AG08395 (cell line): Measurements from ENCODE around the gene CAPZA2.
"Not testable (repeated sequence)": the region's sequence is repeated elsewhere in the genome, so short reads cannot be mapped to it uniquely, and the experiment has no call there.

ENCODE experiments used
- DNase-seq: peaks from one replicate; pipeline ENCODE4 v3.0.0; 2012; ENCODE audit warnings: mixed read lengths, low spot score

The CAPZA2 gene

DNA sequence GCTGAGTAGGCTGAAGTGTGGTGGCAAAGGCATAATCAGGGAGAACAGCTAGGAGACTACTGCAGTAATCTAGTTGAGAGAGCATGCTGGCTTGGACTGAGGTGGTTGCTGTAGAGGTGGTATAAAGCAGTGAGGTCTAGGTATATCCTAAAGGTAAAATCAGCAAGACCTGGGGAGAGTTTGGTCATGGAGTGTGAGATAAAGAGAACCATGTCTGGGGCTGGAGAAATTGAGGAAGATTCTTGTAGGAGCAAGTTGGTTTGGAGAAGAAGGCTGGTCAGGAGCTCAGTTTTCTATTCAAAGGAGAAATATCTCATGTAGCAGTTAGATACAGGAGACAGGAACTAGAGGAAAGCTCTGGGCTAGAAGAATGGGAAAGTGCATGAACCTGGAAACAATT lies 58.0 kb downstream of the CAPZA2 start:
- no peak for DNase-seq

DNA sequence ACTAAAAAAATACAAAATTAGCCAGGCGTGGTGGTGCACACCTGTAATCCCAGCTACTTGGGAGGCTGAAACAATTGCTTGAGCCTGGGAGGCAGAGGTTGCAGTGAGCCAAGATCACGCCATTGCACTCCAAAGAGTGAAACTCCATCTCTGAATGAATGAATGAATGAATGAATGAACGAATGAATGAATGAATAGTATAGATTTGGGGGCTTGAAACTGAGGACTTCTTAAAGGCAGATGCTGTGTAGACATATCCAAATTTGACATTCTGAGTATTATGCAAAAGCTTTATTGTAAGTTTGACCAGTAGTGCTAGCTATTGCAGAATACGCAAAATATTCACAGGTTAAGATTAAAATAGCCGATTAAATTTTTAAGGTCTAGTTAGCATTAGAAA lies 60.2 kb downstream of the CAPZA2 start:
- no peak for DNase-seq

GRCh38 chr7:116924741-116925140 lies 62.4 kb downstream of the CAPZA2 start:
- DNase-seq: no peak

GRCh38 chr7:116929021-116929420 lies 66.6 kb downstream of the CAPZA2 start:
- DNase-seq: no peak

DNA sequence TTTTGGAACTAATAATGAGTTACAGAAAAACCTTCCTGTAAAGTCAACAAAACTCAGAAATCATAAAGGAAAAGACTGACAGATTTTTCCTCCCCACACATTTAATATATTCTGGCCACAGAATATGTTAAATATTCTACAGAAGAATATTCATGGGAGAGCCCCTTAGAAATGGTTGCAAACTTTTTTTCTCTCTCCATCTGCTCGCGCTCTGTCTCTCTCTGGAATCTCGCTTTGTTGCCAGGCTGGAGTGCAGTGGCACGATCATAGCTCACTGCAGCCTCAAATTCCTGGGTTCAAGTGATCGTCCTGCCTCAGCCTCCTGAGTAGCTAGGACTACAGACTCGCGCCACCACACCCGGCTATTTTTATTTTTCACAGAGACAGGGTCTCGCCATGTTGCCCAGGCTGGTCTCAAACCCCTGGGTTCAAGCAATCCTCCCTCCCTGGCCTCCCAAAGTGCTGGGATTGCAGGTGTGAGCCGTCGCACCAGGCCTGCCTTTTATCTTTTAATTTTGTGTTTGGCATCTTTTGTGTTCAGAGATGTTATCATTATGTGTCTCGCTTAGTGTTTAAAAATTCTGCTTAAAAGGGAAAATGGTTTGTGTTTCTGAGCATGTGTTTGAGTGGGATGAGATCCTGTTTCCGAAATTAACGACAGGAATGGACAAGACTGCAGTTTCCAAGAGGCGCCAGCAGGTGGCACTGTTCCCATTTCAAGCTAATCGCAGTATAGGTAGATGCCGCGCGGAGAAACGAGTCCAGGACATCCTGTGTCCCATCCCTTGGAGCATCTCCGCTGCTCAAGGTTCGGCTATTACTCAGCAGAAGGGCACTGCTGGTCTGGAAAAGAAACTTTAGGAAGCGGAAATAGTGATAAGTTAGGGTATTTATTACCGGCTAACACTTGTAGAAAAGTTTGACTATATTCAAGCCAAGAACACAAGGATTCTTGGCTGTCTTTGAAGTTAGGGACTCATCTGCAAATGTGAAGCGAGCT lies 67.8 kb downstream of the CAPZA2 start:
- DNase-seq: peak; percentile 82

- DNase-seq: no peak
These were observed 70.2 kb downstream of the CAPZA2 start for GRCh38 chr7:116932566-116932965.

DNA sequence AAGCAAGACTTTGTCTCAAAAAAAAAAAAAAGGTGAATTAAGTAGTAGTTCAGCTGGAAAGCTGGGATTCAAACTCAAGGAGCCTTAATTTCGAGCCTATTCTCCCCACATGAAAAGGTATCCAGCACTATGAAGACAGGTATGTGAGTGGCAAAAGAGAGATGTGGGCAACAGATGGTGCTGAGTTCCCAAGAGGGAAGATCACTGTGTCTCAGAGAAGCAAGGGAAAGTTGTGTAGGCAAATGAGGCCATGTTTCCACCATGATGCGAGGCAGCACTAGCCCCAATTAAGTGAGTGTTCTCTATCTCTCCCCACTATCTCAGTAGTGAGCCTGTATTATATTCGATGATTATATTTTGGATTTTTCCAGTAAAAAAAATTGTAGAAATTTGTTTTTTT lies 71.1 kb downstream of the CAPZA2 start:
- no peak for DNase-seq

DNA sequence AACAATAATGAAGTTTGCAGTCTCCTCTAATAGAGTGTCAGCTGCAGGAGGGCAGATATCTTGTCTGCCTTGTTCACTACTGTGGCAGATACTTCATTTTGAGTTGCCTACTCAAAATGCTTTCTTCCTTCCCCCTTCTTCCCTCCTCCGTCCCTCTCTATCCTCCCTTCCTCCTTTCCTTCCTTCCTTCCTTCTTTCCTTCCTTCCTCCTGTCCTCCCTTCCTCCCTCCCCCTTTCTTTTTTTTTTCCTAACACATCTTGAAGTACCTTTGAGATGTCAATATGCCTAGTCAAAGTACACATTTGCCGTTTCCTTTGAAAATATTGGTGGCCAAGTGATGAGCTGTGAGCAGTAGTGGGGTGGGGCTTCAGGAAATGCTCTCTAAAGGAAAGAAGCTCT lies 72.2 kb downstream of the CAPZA2 start:
- DNase-seq: no peak

DNA sequence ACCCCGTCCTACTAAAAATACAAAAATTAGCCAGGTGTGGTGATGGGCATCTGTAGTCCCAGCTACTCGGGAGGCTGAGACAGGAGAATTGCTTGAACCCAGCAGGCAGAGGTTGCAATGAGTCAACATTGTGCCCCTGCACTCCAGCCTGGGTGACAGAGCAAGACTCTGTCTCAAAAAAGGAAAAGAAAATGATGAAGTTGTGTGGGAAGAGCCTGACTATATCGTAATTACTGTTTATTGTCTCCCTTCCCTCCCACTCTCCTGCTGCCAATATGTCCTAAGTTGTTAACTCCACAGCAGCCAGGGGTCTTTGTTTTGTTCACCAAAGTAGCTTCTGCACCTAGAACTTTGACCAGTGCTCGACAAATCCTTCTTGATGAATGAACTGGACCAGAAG lies 74.5 kb downstream of the CAPZA2 start:
- not testable (repeated sequence) for DNase-seq

DNA sequence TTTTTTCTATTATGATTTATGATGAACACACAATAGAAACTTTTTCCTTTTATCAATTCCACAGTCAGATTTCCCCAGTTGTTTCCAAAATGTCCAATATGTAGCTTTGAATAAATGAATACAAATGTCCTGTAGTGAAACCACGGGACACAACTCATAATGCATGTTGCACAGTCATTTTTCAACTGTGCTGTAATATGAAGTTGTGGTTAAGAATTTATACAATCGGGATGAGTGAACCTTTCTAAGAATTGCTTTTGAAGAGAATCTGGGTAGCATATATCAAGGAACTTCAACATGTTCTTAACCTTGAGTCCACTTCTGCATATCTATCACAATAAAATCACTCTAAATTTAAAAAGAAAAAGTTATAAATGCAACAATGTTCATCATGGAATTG lies 76.3 kb downstream of the CAPZA2 start:
- no peak for DNase-seq

DNA sequence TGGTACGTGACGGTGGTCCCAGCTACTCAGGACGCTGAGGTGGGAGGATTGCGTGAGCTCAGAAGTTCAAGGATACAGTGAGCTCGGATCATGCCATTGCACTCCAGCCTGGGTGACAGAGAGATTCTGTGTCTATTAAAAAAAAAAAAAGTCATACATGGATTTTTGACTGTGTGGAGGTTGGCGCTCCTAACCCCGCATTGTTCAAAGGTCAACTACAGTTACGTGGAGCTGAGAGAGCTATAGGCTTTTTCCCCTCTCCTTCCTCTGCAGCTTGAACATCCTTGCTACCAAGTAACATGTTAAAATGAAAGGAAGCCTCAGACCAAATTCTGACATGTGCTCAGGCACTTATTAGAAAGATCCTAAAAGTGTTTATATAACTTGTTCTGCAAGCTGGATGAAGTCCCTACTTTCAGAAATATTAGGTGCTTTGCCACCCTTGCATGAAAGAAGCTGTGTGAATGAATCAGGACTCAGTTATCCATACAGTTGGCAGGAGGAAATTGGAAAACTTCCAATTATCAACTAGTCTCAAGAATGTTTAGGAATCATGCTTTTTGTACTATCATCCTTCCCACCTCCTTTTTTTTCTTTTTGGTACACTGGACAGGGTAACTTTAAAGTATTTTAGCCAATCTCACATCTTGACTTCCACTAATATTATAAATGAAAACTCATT lies 78.4 kb downstream of the CAPZA2 start:
- DNase-seq: no peak

DNA sequence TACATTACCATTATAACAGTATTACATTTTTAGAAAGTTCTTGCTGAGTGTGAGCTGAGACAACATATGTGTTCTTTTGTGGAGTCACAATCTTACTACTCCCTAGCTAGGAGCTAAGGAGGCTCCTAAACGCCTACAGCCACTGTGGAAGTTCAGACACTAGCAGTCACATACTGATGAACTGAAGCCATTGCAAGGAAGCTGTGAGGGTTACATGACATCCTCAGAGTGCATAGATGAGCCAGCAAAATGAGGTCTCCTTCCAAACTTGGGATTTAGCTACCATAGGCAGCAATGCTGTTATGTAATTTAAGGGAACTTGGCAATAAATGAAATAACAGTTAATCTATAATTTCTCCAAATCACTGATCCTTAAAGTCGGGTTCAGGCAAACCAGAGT lies 80.1 kb downstream of the CAPZA2 start:
- no peak for DNase-seq

GRCh38 chr7:116948934-116949333 lies 86.5 kb downstream of the CAPZA2 start:
- no peak for DNase-seq

- DNase-seq: no peak
These were observed 87.8 kb downstream of the CAPZA2 start for GRCh38 chr7:116949941-116950801.

- DNase-seq: no peak
These were observed 88.5 kb downstream of the CAPZA2 start for GRCh38 chr7:116950889-116951351.

- no peak for DNase-seq
These were observed 89.2 kb downstream of the CAPZA2 start for GRCh38 chr7:116951366-116952292.

DNA sequence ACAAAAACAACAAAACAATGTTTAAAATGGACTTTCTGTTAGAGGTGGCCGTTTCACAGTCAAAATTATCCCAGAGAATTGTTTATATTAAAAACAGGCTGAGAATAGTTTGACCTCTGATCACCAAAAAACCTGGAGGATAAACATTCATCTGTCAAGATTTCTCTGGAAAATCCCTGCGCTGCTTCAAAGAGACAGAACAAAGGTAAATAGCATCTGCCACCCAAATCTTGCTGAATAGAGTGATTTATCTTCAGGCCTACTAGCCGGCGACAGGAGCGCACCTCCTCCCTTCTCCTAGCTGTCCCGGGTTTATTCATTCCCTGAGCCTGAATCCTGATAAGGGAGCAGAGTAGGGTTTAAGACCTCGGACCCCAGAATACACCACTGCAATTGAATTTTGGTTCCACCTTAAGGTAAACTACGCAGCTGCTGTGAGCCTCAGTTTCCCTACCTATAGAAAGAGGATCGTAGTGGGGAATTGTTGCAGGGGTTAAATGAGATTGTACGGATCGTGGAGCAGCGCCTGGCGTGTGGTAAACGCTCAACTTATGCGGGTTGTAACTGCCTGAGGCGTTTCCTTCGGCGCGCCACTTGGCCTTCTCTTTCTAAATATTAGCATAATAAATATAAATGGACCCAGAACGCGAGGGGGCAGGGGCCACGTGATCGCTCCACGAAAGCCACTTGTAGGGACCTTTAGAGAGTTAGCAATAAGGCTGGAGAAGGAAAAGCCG lies 90.4 kb downstream of the CAPZA2 start:
- DNase-seq: no peak

- peak; percentile 68 for DNase-seq
These were observed 91.1 kb downstream of the CAPZA2 start, which contains the start of gene ST7 for GRCh38 chr7:116953372-116953905. TSS of gene ST7 (plus strand) at chr7:116953501. CDS start at chr7:116953541, 40 bp downstream.

GRCh38 chr7:116953906-116954838 lies 91.8 kb downstream of the CAPZA2 start:
- peak; percentile 77 for DNase-seq
